Activated CD8-positive, alpha-beta memory T cell treated with anti-CD3 and anti-CD28 coated beads for 36 hours (primary cell): ENCODE data around the gene HSPA14. TPM values are rescaled to one million over a fixed set of nuclear protein-coding genes. Genes with fewer than 3 reads are reported as not detected.

Experiments
- CTCF ChIA-PET: fragments of 350-600 bp; sonication (Branson Sonifier 250); formaldehyde crosslinking; loops from one replicate; lab custom pipeline; 2021; ENCODE audit warnings: antibody characterized with exemption; lab: Charles Lee
- POLR2A ChIA-PET: fragments of 350-600 bp; sonication (Branson Sonifier 250); formaldehyde crosslinking; loops from one replicate; lab custom pipeline; 2021; ENCODE audit warnings: antibody characterized with exemption; lab: Charles Lee
- total RNA-seq, 2 experiments: library from RNA; stranded (reverse); gene quantifications; one replicate each; pipeline ENCODE4 v1.2.3, GENCODE V29; 2021

The HSPA14 gene
- total RNA-seq, 2 experiments from 2014 or later = 43.1 to 46.0 TPM

GRCh38 chr10:14918964-14919363, 80.9 kb downstream of the HSPA14 start:
- ChIA-PET POLR2A (no interaction called here), CTCF (no interaction called here)

Other genes starting within 250 kb of the HSPA14 start
- gene FAM107B, start 63.4 kb upstream of the HSPA14 start, total RNA-seq = 100 to 1,000 TPM; 140 to 142 TPM
- gene CDNF, start 269 bp upstream of the HSPA14 start, total RNA-seq = 1 to 10 TPM; 1.0 to 1.1 TPM
- 10 to 100 TPM; 25.6 to 27.1 TPM for gene MSANTD7, start within 50 bp of the HSPA14 start, total RNA-seq
- gene SUV39H2, start 40.6 kb downstream of the HSPA14 start, total RNA-seq = 10 to 100 TPM; 41.8 to 43.3 TPM
- gene DCLRE1C, start 115.8 kb downstream of the HSPA14 start, total RNA-seq = 10 to 100 TPM; 12.0 to 16.4 TPM
- gene MEIG1, start 121.1 kb downstream of the HSPA14 start, total RNA-seq = 1 to 10 TPM in 1 of 2 experiments, under 1 TPM in 1; 0.42 to 1.3 TPM
- under 1 TPM; 0.17 to 0.21 TPM for gene OLAH, start 205.6 kb downstream of the HSPA14 start, total RNA-seq